Activated T-cell treated with anti-CD3 and anti-CD28 coated beads, Interleukin-2, amount 50 U/mL, for 48 hours (primary cell): ENCODE results near the gene MYLK.
A peak's percentile ranks its signal among the peaks of the same experiment; 100 is the strongest.
"Not testable (repeated sequence)": the region's sequence is repeated elsewhere in the genome, so short reads cannot be mapped to it uniquely, and the experiment has no call there.

ENCODE experiments used
- DNase-seq, 2 experiments: peaks; one replicate each; pipeline ENCODE4 v3.0.0-alpha.2; 2020

The MYLK gene

GRCh38 chr3:123741041-123741511 lies 143.1 kb downstream of the MYLK start:
- no peak for DNase-seq

GRCh38 chr3:123740391-123740822 lies 143.7 kb downstream of the MYLK start:
- no peak for DNase-seq

GRCh38 chr3:123739754-123740153 lies 144.4 kb downstream of the MYLK start:
- no peak for DNase-seq

- DNase-seq: no peak
Measured at GRCh38 chr3:123739106-123739505, 145.0 kb downstream of the MYLK start.

GRCh38 chr3:123738522-123738921 lies 145.6 kb downstream of the MYLK start:
- DNase-seq: not testable (repeated sequence)

- DNase-seq: no peak
Measured at GRCh38 chr3:123737168-123737567, 147.0 kb downstream of the MYLK start.

GRCh38 chr3:123735456-123735855 lies 148.7 kb downstream of the MYLK start:
- DNase-seq: no peak

GRCh38 chr3:123734527-123734902 lies 149.6 kb downstream of the MYLK start:
- no peak for DNase-seq

GRCh38 chr3:123733805-123734526 lies 150.2 kb downstream of the MYLK start:
- no peak for DNase-seq

- no peak for DNase-seq
Measured at GRCh38 chr3:123733341-123733740, 150.8 kb downstream of the MYLK start.

- DNase-seq: no peak
Measured at GRCh38 chr3:123732447-123732846, 151.7 kb downstream of the MYLK start.

GRCh38 chr3:123730829-123731228 lies 153.3 kb downstream of the MYLK start:
- no peak for DNase-seq

- no peak for DNase-seq
Measured at GRCh38 chr3:123728991-123729390, 155.1 kb downstream of the MYLK start.

- no peak for DNase-seq
Measured at GRCh38 chr3:123728014-123728413, 156.1 kb downstream of the MYLK start.

- DNase-seq: no peak
Measured at GRCh38 chr3:123725652-123726400, 158.3 kb downstream of the MYLK start.

GRCh38 chr3:123724306-123724705 lies 159.8 kb downstream of the MYLK start:
- DNase-seq: no peak

- DNase-seq: peak; percentile 58 to 61
Measured at GRCh38 chr3:123723522-123724168, 160.5 kb downstream of the MYLK start.

- DNase-seq: no peak
Measured at GRCh38 chr3:123723070-123723469, 161.1 kb downstream of the MYLK start.

- DNase-seq: no peak
Measured at GRCh38 chr3:123722456-123722855, 161.7 kb downstream of the MYLK start.

GRCh38 chr3:123722021-123722420 lies 162.1 kb downstream of the MYLK start:
- no peak for DNase-seq

- DNase-seq: not testable (repeated sequence)
Measured at GRCh38 chr3:123721095-123721689, 162.9 kb downstream of the MYLK start.

- no peak for DNase-seq
Measured at GRCh38 chr3:123720638-123721037, 163.5 kb downstream of the MYLK start.

- no peak for DNase-seq
Measured at GRCh38 chr3:123719862-123720453, 164.2 kb downstream of the MYLK start.
